Naive thymus-derived CD8-positive, alpha-beta T cell (primary cell): ENCODE data around the gene DENND5A. TPM values are rescaled to one million over a fixed set of nuclear protein-coding genes. Genes with fewer than 3 reads are reported as not detected.

Experiments used
- ATAC-seq, 2 donors: fragments of 150-1000 bp; cut with Tn5 transposase in 1 of 2; sonication (Bioruptor Pico), chemical (Tn5 transposase) in 1 of 2; 1 replicate in 1 of 2; 2 replicates in 1 of 2; pipeline ENCODE4 v1.10.0; 2021; ENCODE audit warnings: mild to moderate bottlenecking in 2 of 2, moderate library complexity in 2 of 2
- POLR2A ChIA-PET: fragments of 350-600 bp; sonication (Branson Sonifier 250); formaldehyde crosslinking; loops from one replicate; lab custom pipeline; 2021; ENCODE audit warnings: antibody characterized with exemption; lab: Charles Lee
- DNase-seq, 10 donors: peaks; one replicate each; pipeline versions ENCODE4 v3.0.0 to v3.0.0-alpha.2; 2020 to 2022
- H3K27ac Mint-ChIP-seq, 10 donors: one replicate each; pipeline ENCODE4 v1.8.0; 2020 to 2022; ENCODE audit warnings: mild to moderate bottlenecking in 10 of 10, mixed read lengths in 10 of 10, moderate library complexity in 4 of 10, inconsistent platforms in 1 of 10
- H3K27me3 Mint-ChIP-seq, 5 donors: one replicate each; pipeline ENCODE4 v1.8.0; 2021 to 2022; ENCODE audit warnings: mixed read lengths in 5 of 5
- H3K36me3 Mint-ChIP-seq, 3 donors: one replicate each; pipeline ENCODE4 v1.8.0; 2020 to 2022; ENCODE audit warnings: mixed read lengths in 3 of 3, mild to moderate bottlenecking in 2 of 3, inconsistent platforms in 1 of 3
- H3K4me1 Mint-ChIP-seq, 4 donors: one replicate each; pipeline ENCODE4 v1.8.0; 2021 to 2022; ENCODE audit warnings: mixed read lengths in 4 of 4
- H3K4me3 Mint-ChIP-seq, 10 donors: one replicate each; pipeline ENCODE4 v1.8.0; 2020 to 2022; ENCODE audit warnings: mild to moderate bottlenecking in 10 of 10, mixed read lengths in 10 of 10, moderate library complexity in 6 of 10, inconsistent platforms in 1 of 10
- H3K9me3 Mint-ChIP-seq, 9 donors: one replicate each; pipeline ENCODE4 v1.8.0; 2020 to 2022; ENCODE audit warnings: mixed read lengths in 9 of 9, mild to moderate bottlenecking in 3 of 9, inconsistent platforms in 1 of 9, moderate library complexity in 1 of 9
- microRNA-seq: library from miRNA; unstranded; fragments of <30 nt; microRNA quantifications from one replicate; pipeline ENCODE4 v1.2.0, GENCODE V29; 2022; ENCODE audit warnings: borderline microRNAs expressed
- polyA plus RNA-seq, 3 donors: library from polyadenylated mRNA; unstranded; fragments of 300-500 nt; fragmentation: Illumina TruSeq; gene quantifications; one replicate each; pipeline ENCODE4 v1.2.3, GENCODE V29; 2021
- total RNA-seq, 8 experiments: library from RNA in 2 of 8; stranded (reverse) in 2 of 8; gene quantifications; one replicate each; pipeline ENCODE4 v1.2.3 and lab custom pipeline; 2021 to 2026

Gene DENND5A
- total and polyA plus RNA-seq, 5 experiments from 2014 or later: 26.4 to 122 (median 65.3) TPM

GRCh38 chr11:9089061-9089460 is 176.1 kb downstream of the DENND5A start:
- DNase-seq (no peak), ATAC-seq (no peak)
- Mint-ChIP-seq H3K9me3 (no peaks in the 10 kb centered on the region), H3K4me3 (peak overlapping the region in 1 of 10 donors; percentile 4), H3K27ac (no peak overlapping the region), H3K36me3 (peaks cover 0 to 3% (median 0%) of the 10 kb centered on the region in 3 donors), H3K27me3 (peaks cover 32 to 60% (median 54%) of the 10 kb centered on the region in 5 donors), H3K4me1 (peaks cover 0 to 12% (median 9%) of the 10 kb centered on the region in 4 donors)
- POLR2A ChIA-PET: no interaction called here

Small RNA genes lying within 50 kb of the gene (microRNA-seq; reads per million reads assigned to microRNA genes)
- gene MIR5691: not detected

Other genes with a start within 250 kb of the DENND5A start
- gene SCUBE2, start 173.8 kb downstream of the DENND5A start, total RNA-seq: under 1 TPM in 1 of 2 experiments, not detected in 1; 0.96 TPM
- gene SCUBE2, start 173.8 kb downstream of the DENND5A start, polyA plus RNA-seq: not detected
- 10 to 100 TPM; 78.6 to 84.9 TPM for gene TMEM41B, start 49.2 kb upstream of the DENND5A start, total RNA-seq
- 10 to 100 TPM in 1 of 3 donors, 1 to 10 TPM in 2; 7.4 to 16.3 (median 7.5) TPM for gene TMEM41B, start 49.2 kb upstream of the DENND5A start, polyA plus RNA-seq
- 10 to 100 TPM; 66.9 to 73.7 TPM for gene IPO7, start 119.3 kb upstream of the DENND5A start, total RNA-seq
- gene IPO7, start 119.3 kb upstream of the DENND5A start, polyA plus RNA-seq: 10 to 100 TPM in 1 of 3 donors, 1 to 10 TPM in 2; 3.7 to 11.2 (median 5.9) TPM
- gene ZNF143, start 195.7 kb upstream of the DENND5A start, total RNA-seq: 10 to 100 TPM; 51.3 TPM
- gene ZNF143, start 195.7 kb upstream of the DENND5A start, polyA plus RNA-seq: 10 to 100 TPM; 28.1 to 38.5 (median 32.9) TPM